HepG2 (cell line): ENCODE data around the gene EFNA4. TPM values are rescaled to one million over a fixed set of nuclear protein-coding genes. Genes with fewer than 3 reads are reported as not detected.

Experiments
- ATAC-seq: fragments of 200-7000 bp; cut with Tn5 transposase; 3 replicates; pipeline ENCODE4 v1.9.1; 2020; ENCODE audit warnings: mild to moderate bottlenecking, moderate library complexity
- BruUV-seq: library from RNA; stranded (reverse); fragments of 400-500 nt; replicated peaks from 2 replicates; lab custom pipeline; 2021; lab: Mats Ljungman, UMichigan
- CTCF ChIA-PET: fragments of 300-600 bp; formaldehyde crosslinking; extraction: SDS; loops from one replicate; lab custom pipeline; 2021; ENCODE audit warnings: low total read pairs, inconsistent platforms, low intra/inter-chr PET ratio; lab: Yijun Ruan, JAX
- POLR2A ChIA-PET: fragments of 350-600 bp; sonication (Branson Sonifier 250); formaldehyde crosslinking; loops from one replicate; lab custom pipeline; 2020; ENCODE audit warnings: antibody characterized with exemption, inconsistent platforms; lab: Yijun Ruan, JAX
- DNase-seq: peaks from one replicate; pipeline ENCODE4 v3.0.0-alpha.2; 2015; ENCODE audit warnings: low spot score
- FAIRE-seq: peaks from 3 replicates; lab custom pipeline; 2011; peaks lifted over from hg19 to GRCh38; lab: Jason Lieb, UNC
- H2AFZ ChIP-seq: one replicate; pipeline ENCODE4 v1.6.1; 2011; ENCODE audit warnings: low read length, inconsistent platforms
- H3K27ac ChIP-seq: fragments of 300-600 bp; 3 replicates; pipeline ENCODE4 v1.8.0; 2011; ENCODE audit warnings: mixed run types, mild to moderate bottlenecking, mixed read lengths, low read length, inconsistent platforms; ENCODE audit not compliant: insufficient read depth; ENCODE audit errors: extremely low read length
- H3K27me3 ChIP-seq, 2 experiments: fragments of 200-600 bp in 1 of 2; 2 replicates in 1 of 2; 3 replicates in 1 of 2; pipeline versions ENCODE4 v1.6.0 to v1.8.0; 2011; ENCODE audit warnings: low read length in 2 of 2, mild to moderate bottlenecking in 2 of 2, moderate library complexity in 2 of 2, inconsistent platforms in 1 of 2; ENCODE audit not compliant: insufficient read depth in 2 of 2, control insufficient read depth in 1 of 2
- H3K36me3 ChIP-seq, 2 experiments: fragments of 200-600 bp in 1 of 2; replicated peaks in 1 of 2; 2 replicates in 1 of 2; 3 replicates in 1 of 2; pipeline versions ENCODE4 v1.5.1 to v1.8.0; 2011; ENCODE audit warnings: low read length in 2 of 2, inconsistent platforms in 1 of 2; ENCODE audit not compliant: insufficient read depth in 2 of 2, control insufficient read depth in 1 of 2
- H3K4me1 ChIP-seq: 2 replicates; pipeline ENCODE4 v1.5.1; 2012; ENCODE audit warnings: low read length, inconsistent platforms; ENCODE audit not compliant: insufficient read depth
- H3K4me2 ChIP-seq: 2 replicates; pipeline ENCODE4 v1.6.0; 2011; ENCODE audit warnings: low read depth, low read length, inconsistent platforms
- H3K4me3 ChIP-seq, 3 experiments: fragments of 200-600 bp in 1 of 3; sonication (generic), shearing (Covaris generic) in 1 of 3; replicated peaks in 1 of 3; 2 replicates each; pipeline ENCODE4 v1.5.1; 2011 to 2016; ENCODE audit warnings: low read length in 3 of 3, inconsistent platforms in 2 of 3, low read depth in 2 of 3, mild to moderate bottlenecking in 2 of 3, control low read depth in 1 of 3, mixed read lengths in 1 of 3; ENCODE audit not compliant: insufficient read depth in 1 of 3
- H3K79me2 ChIP-seq: one replicate; pipeline ENCODE4 v1.6.1; 2011; ENCODE audit warnings: low read length, inconsistent platforms; ENCODE audit not compliant: insufficient read depth
- H3K9ac ChIP-seq: 2 replicates; pipeline ENCODE4 v1.6.0; 2011; ENCODE audit warnings: mild to moderate bottlenecking, low read depth, low read length, inconsistent platforms; ENCODE audit not compliant: insufficient read depth
- H3K9me3 ChIP-seq: 2 replicates; pipeline ENCODE4 v1.5.1; 2012; ENCODE audit warnings: mild to moderate bottlenecking, low read length
- H4K20me1 ChIP-seq: 2 replicates; pipeline ENCODE4 v1.6.0; 2011; ENCODE audit warnings: inconsistent platforms, mild to moderate bottlenecking, low read length, moderate library complexity; ENCODE audit not compliant: insufficient read depth
- ELF3 ChIP-seq: IDR thresholded peaks from 2 replicates; pipeline ENCODE4 v1.6.1; 2016; ENCODE audit warnings: missing genetic modification reagents, missing compliant biosample characterization
- FOXC1 ChIP-seq: sonication (generic); formaldehyde crosslinking; IDR thresholded peaks from 2 replicates; pipeline ENCODE4 v1.8.0; 2022; ENCODE audit warnings: mild to moderate bottlenecking, missing genetic modification reagents, borderline replicate concordance
- HES4 ChIP-seq: sonication (generic); formaldehyde crosslinking; IDR thresholded peaks from 2 replicates; pipeline ENCODE4 v1.9.0; 2021; ENCODE audit warnings: mild to moderate bottlenecking, missing genetic modification reagents, borderline replicate concordance
- IKZF1 ChIP-seq: fragments of 450-650 bp; IDR thresholded peaks from 2 replicates; pipeline ENCODE4 v1.7.1; 2016
- POGK ChIP-seq: sonication (generic); formaldehyde crosslinking; conservative IDR thresholded peaks from 2 replicates; pipeline ENCODE4 v1.8.0; 2022; ENCODE audit warnings: mild to moderate bottlenecking, moderate library complexity, missing genetic modification reagents
- TEAD3 ChIP-seq: optimal IDR thresholded peaks from 2 replicates; pipeline ENCODE3; 2016; ENCODE audit warnings: borderline replicate concordance
- THAP9 ChIP-seq: sonication (generic); formaldehyde crosslinking; IDR thresholded peaks from 2 replicates; pipeline ENCODE4; 2020; ENCODE audit warnings: missing genetic modification reagents, mild to moderate bottlenecking, borderline replicate concordance
- YEATS4 ChIP-seq: sonication (generic); formaldehyde crosslinking; IDR thresholded peaks from 2 replicates; pipeline ENCODE4 v1.4.0; 2020; ENCODE audit warnings: missing genetic modification reagents, borderline replicate concordance
- ZFP36 ChIP-seq: fragments of 150-350 bp; IDR thresholded peaks from 2 replicates; pipeline ENCODE4 v1.6.1; 2018; ENCODE audit warnings: borderline replicate concordance, low read length, low read depth; ENCODE audit not compliant: partially characterized antibody
- ZNF331 ChIP-seq: sonication (generic); formaldehyde crosslinking; IDR thresholded peaks from 2 replicates; pipeline ENCODE4 v1.4.0; 2020; ENCODE audit warnings: missing genetic modification reagents
- ZNF609 ChIP-seq: sonication (generic); formaldehyde crosslinking; IDR thresholded peaks from 2 replicates; pipeline ENCODE4 v1.4.0; 2020; ENCODE audit warnings: mild to moderate bottlenecking, missing genetic modification reagents, borderline replicate concordance
- ZNF788 ChIP-seq: sonication (generic); formaldehyde crosslinking; IDR thresholded peaks from 2 replicates; pipeline ENCODE4 v1.5.0; 2020; ENCODE audit warnings: mild to moderate bottlenecking, missing genetic modification reagents, borderline replicate concordance
- WGBS: methylation state at CpG from one replicate; pipeline ENCODE4 v1.1.6; 2017; ENCODE audit warnings: low lambda C conversion rate; 5-methylcytosine and 5-hydroxymethylcytosine counted together
- in situ Hi-C: cut with HindIII; loops from 2 replicates; pipeline ENCODE4 v1.10.0; 2017; ENCODE audit warnings: low pct_unique_long_range_greater_than_20kb; ENCODE audit not compliant: extremely low pct_ligation_motif_present
- intact Hi-C: fragments of 100-400 bp; cut with micrococcal nuclease; formaldehyde crosslinking; loops from one replicate; pipeline ENCODE4 v1.10.0; 2022; ENCODE audit not compliant: unreplicated experiment
- polyA plus RNA-seq, 8 experiments: library from polyadenylated mRNA; depleted of rRNA in 3 of 8; stranded (reverse) in 7 of 8; unstranded in 1 of 8; fragments of >200 nt; fragmentation: Illumina TruSeq in 4 of 8; extraction: Trizol in 4 of 8; gene quantifications; 2 replicates each; pipeline versions ENCODE4 v1.2.1 to v1.2.3, GENCODE V29; 2011 to 2016; ENCODE audit warnings: low read depth in 4 of 8, missing spikeins in 1 of 8, mixed read lengths in 1 of 8; ENCODE audit not compliant: insufficient read depth in 1 of 8
- total RNA-seq, 5 experiments: library from RNA; depleted of rRNA; stranded (reverse); fragments of >200 nt; fragmentation: Illumina TruSeq; extraction: Trizol; gene quantifications; 2 replicates each; pipeline ENCODE4 v1.2.3, GENCODE V29; 2016; ENCODE audit warnings: low read depth in 1 of 5

Gene EFNA4
- total and polyA plus RNA-seq, 2 of the 13 experiments (the other 11 are each of a cell fraction or from before 2014, with no cell fraction given) = 12.0 to 17.2 TPM

- TF ChIP-seq THAP9 (CRISPR knock-in tag) = no peak
These were observed 50.0 kb downstream of the EFNA4 start (continued) for GRCh38 chr1:155113450-155113980.

- no TSS peak for BruUV-seq
- Histone ChIP-seq H3K27me3 (peaks cover 0 to 7% of the 10 kb centered on the region in 2 experiments; a peak in 1 of 5 replicates), H3K4me2 (no peak overlapping the region), H3K9me3 (no peaks in the 10 kb centered on the region), H4K20me1 (no peaks in the 10 kb centered on the region), H3K4me1 (peaks cover 29% of the 10 kb centered on the region), H3K79me2 (no peaks in the 10 kb centered on the region), H3K9ac (no peak overlapping the region), H3K27ac (no peak overlapping the region), H3K36me3 (no peaks in the 10 kb centered on the region), H3K4me3 (no peak overlapping the region), H2AFZ (no peak overlapping the region)
- CTCF ChIA-PET = no interaction called here
- POLR2A ChIA-PET = interaction anchor here (3.4 kb wide), 1 partner anchor 9 kb away, joined by 18 read pairs; no protein-coding TSS in a partner anchor
- intact Hi-C loops (no loop called here), in situ Hi-C loops (no loop called here)
- DNase-seq = no peak
- FAIRE-seq = no peak
- 31% methylated on average over 5 of the region's 5 CpGs for WGBS
- ATAC-seq = no peak
- TF ChIP-seq TEAD3 (no peak), ZFP36 (no peak), ZNF788 (CRISPR knock-in tag) (no peak), FOXC1 (CRISPR knock-in tag) (no peak), ELF3 (CRISPR knock-in tag) (no peak), POGK (CRISPR knock-in tag) (no peak), ZNF331 (CRISPR knock-in tag) (no peak), HES4 (CRISPR knock-in tag) (no peak), YEATS4 (CRISPR knock-in tag) (no peak), ZNF609 (CRISPR knock-in tag) (no peak), IKZF1 (no peak)
These were observed 52.7 kb downstream of the EFNA4 start for GRCh38 chr1:155116113-155116764.
